CD4-positive, CD25-positive, alpha-beta regulatory T cell (primary cell): ENCODE measurements around the gene UGT8. TPM values are rescaled to one million over a fixed set of nuclear protein-coding genes. Genes with fewer than 3 reads are reported as not detected.
"Not testable (repeated sequence)": the region's sequence is repeated elsewhere in the genome, so short reads cannot be mapped to it uniquely, and the experiment has no call there.

Source experiments
- ATAC-seq, 2 donors: fragments of 150-1000 bp; cut with Tn5 transposase; one replicate each; pipeline ENCODE4 v1.10.0; 2021; ENCODE audit warnings: low read depth in 2 of 2, moderate number of reproducible peaks in 2 of 2, moderate library complexity in 1 of 2
- DNase-seq, 3 donors: peaks; one replicate each; pipeline versions ENCODE4 v3.0.0 to v3.0.0-alpha.2; 2012 to 2022; ENCODE audit warnings: mixed read lengths in 1 of 3
- H3K27ac ChIP-seq: one replicate; pipeline ENCODE4 v1.7.0; 2013; ENCODE audit warnings: mild to moderate bottlenecking, low read length; ENCODE audit not compliant: insufficient read depth, poor library complexity, severe bottlenecking
- H3K27me3 ChIP-seq: one replicate; pipeline ENCODE4 v1.7.0; 2013; ENCODE audit warnings: low read length; ENCODE audit not compliant: control insufficient read depth, insufficient read depth
- H3K36me3 ChIP-seq: one replicate; pipeline ENCODE4 v1.7.0; 2013; ENCODE audit warnings: mild to moderate bottlenecking, low read length, moderate library complexity; ENCODE audit not compliant: control insufficient read depth, insufficient read depth
- H3K4me1 ChIP-seq: 2 replicates; pipeline ENCODE4 v1.7.0; 2013; ENCODE audit warnings: mild to moderate bottlenecking, low read length; ENCODE audit not compliant: insufficient read depth, control insufficient read depth, poor library complexity, severe bottlenecking
- H3K4me3 ChIP-seq: one replicate; pipeline ENCODE4 v1.7.0; 2013; ENCODE audit warnings: low read depth, mild to moderate bottlenecking, low read length, moderate library complexity
- H3K9me3 ChIP-seq, 2 experiments: 1 replicate in 1 of 2; 2 replicates in 1 of 2; pipeline ENCODE4 v1.7.0; 2013; ENCODE audit warnings: low read length in 2 of 2, mild to moderate bottlenecking in 1 of 2, moderate library complexity in 1 of 2; ENCODE audit not compliant: control insufficient read depth in 2 of 2
- H3K27ac Mint-ChIP-seq, 3 donors: one replicate each; pipeline ENCODE4 v1.8.0; 2020 to 2022; ENCODE audit warnings: mild to moderate bottlenecking in 3 of 3, mixed read lengths in 3 of 3, moderate library complexity in 2 of 3
- H3K27me3 Mint-ChIP-seq: one replicate; pipeline ENCODE4 v1.8.0; 2022; ENCODE audit warnings: mild to moderate bottlenecking, mixed read lengths
- H3K36me3 Mint-ChIP-seq: one replicate; pipeline ENCODE4 v1.8.0; 2020; ENCODE audit warnings: mixed read lengths
- H3K4me1 Mint-ChIP-seq, 4 donors: one replicate each; pipeline ENCODE4 v1.8.0; 2020 to 2022; ENCODE audit warnings: mixed read lengths in 4 of 4, mild to moderate bottlenecking in 1 of 4
- H3K4me3 Mint-ChIP-seq, 4 donors: one replicate each; pipeline ENCODE4 v1.8.0; 2020 to 2022; ENCODE audit warnings: mild to moderate bottlenecking in 4 of 4, mixed read lengths in 4 of 4, moderate library complexity in 3 of 4
- H3K9me3 Mint-ChIP-seq, 7 donors: one replicate each; pipeline ENCODE4 v1.8.0; 2020 to 2022; ENCODE audit warnings: mixed read lengths in 7 of 7, mild to moderate bottlenecking in 3 of 7, moderate library complexity in 2 of 7
- polyA plus RNA-seq, 4 donors: library from polyadenylated mRNA; unstranded; fragments of 300-500 nt; fragmentation: Illumina TruSeq; gene quantifications; one replicate each; pipeline ENCODE4 v1.2.3, GENCODE V29; 2021
- total RNA-seq: library from RNA; stranded (reverse); gene quantifications from one replicate; pipeline ENCODE4 v1.2.3, GENCODE V29; 2022

The UGT8 gene
- total and polyA plus RNA-seq, 5 donors from 2014 or later: not detected

DNA sequence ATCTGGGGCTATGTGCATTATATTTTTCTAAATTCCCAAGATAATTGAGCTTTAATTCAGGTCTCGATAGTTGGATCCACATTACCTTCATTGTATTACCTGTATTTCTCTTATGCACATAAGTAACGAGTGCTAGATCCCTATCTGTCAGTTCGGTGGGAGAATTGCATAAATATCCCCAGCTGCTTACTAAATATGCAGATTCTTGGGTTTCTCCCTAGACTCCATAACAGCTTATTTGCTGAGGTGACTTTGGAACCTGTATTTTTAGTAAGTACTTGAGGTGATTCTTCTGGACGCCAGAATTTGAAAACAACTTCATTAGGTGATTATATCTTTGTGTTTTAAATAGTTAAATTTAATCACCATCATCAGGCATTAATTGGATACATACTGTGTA, 15.0 kb downstream of the UGT8 start:
- no peaks in the 10 kb centered on the region for H3K36me3 Mint-ChIP-seq
- H3K4me1 Mint-ChIP-seq: no peaks in the 10 kb centered on the region
- Histone ChIP-seq H3K4me3 (no peak overlapping the region), H3K27ac (no peak overlapping the region), H3K36me3 (no peaks in the 10 kb centered on the region), H3K27me3 (no peaks in the 10 kb centered on the region), H3K4me1 (no peaks in the 10 kb centered on the region), H3K9me3 (no peaks in the 10 kb centered on the region)
- ATAC-seq (no peak), DNase-seq (no peak)
- H3K4me3 Mint-ChIP-seq: no peak overlapping the region
- H3K27ac Mint-ChIP-seq: no peak overlapping the region
- no peaks in the 10 kb centered on the region for H3K9me3 Mint-ChIP-seq
- no peaks in the 10 kb centered on the region for H3K27me3 Mint-ChIP-seq

DNA sequence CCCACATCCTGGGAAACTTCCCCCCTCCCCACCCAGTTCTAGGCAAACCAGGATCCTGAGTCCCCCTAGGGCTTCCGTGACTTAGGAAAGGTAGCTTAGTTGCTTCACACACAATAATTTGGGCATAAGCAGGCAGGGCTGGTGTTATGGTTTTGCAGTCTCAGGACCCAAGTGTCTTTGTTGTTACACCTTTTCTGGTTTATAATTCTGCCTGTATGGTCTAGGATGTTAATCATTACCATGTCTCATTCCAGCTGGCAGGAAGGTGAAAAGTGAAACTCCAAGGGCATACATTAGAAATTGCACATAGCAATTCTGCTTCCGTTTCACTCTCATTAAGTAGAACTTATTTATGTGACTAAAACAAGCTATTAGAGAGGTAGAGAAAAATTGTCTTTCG, 16.8 kb downstream of the UGT8 start:
- DNase-seq (no peak), ATAC-seq (no peak)
- no peak overlapping the region for H3K4me3 ChIP-seq
- H3K9me3 ChIP-seq: no peaks in the 10 kb centered on the region
- H3K36me3 ChIP-seq: no peaks in the 10 kb centered on the region
- no peaks in the 10 kb centered on the region for H3K4me1 Mint-ChIP-seq
- no peaks in the 10 kb centered on the region for H3K9me3 Mint-ChIP-seq
- H3K4me1 ChIP-seq: no peaks in the 10 kb centered on the region
- H3K27ac ChIP-seq: no peak overlapping the region
- no peaks in the 10 kb centered on the region for H3K27me3 ChIP-seq
- H3K4me3 Mint-ChIP-seq: no peak overlapping the region
- no peaks in the 10 kb centered on the region for H3K36me3 Mint-ChIP-seq
- H3K27ac Mint-ChIP-seq: no peak overlapping the region
- H3K27me3 Mint-ChIP-seq: no peaks in the 10 kb centered on the region

- not testable (repeated sequence) for H3K27ac Mint-ChIP-seq, H3K9me3 Mint-ChIP-seq, H3K36me3 Mint-ChIP-seq, H3K36me3 ChIP-seq, DNase-seq, H3K27me3 ChIP-seq, H3K4me3 Mint-ChIP-seq, H3K4me3 ChIP-seq, H3K4me1 ChIP-seq, ATAC-seq, H3K27me3 Mint-ChIP-seq, H3K9me3 ChIP-seq, H3K27ac ChIP-seq, H3K4me1 Mint-ChIP-seq
These were observed 17.4 kb downstream of the UGT8 start for GRCh38 chr4:114616036-114616435.

DNA sequence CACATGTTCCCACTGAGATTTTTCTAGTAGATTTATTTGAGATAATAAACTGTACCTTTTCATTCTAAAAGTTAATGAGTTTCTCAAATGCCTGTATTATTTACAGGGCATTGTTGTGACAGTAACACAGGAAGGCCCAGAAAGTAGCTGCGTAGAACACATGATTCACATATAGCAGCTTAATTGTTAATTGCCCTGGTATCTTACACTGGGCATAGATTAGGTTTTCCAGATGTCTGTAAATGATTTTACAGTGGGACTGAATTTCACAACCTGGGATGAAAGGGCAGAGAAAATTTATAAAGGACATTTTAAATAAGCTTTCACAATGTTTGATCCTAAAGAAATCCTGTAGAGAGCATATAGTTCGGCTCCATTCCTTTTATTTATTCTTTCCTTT, 27.6 kb downstream of the UGT8 start:
- no peak overlapping the region for H3K27ac Mint-ChIP-seq
- Histone ChIP-seq H3K4me1 (no peaks in the 10 kb centered on the region), H3K9me3 (no peaks in the 10 kb centered on the region), H3K27ac (no peak overlapping the region), H3K4me3 (no peak overlapping the region), H3K36me3 (no peaks in the 10 kb centered on the region), H3K27me3 (no peaks in the 10 kb centered on the region)
- H3K27me3 Mint-ChIP-seq: no peaks in the 10 kb centered on the region
- DNase-seq (no peak), ATAC-seq (no peak)
- no peaks in the 10 kb centered on the region for H3K36me3 Mint-ChIP-seq
- H3K4me3 Mint-ChIP-seq: no peak overlapping the region
- peaks cover 0 to 1% (median 0%) of the 10 kb centered on the region in 7 donors for H3K9me3 Mint-ChIP-seq
- no peaks in the 10 kb centered on the region for H3K4me1 Mint-ChIP-seq

DNA sequence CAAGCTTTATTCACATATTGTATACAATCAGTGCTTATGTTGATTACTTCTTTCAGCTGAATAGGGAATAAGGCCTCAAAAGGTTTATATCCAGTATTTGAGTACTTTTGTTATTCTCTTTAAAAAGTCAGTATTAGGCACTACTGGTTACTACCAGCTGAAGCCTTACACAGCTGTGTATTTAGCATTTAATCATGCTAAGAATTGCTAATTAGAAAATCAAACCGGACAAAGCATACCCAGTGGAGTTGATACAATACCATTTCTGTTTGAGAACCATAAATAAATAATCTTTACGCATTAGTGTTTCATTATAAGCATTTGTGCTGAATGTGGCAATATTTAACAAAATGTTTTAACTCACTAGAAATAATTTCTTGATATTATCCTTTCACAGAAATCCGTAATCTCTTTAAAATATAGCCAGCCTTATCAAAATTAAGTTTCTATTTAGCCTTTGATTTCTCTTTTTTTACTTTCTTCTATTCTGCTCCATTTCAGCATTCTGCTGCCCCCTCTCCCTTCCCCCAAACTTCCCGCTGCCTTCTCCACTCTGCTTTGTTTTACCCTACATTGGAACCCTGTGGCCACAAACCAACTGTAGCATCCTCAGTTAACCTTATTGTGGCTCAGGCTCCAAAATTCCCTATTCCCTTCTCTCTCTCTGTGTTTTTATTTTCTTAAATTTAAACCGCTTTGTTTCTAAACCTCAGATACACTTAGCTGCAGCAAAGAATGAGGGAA, 37.8 kb downstream of the UGT8 start:
- Histone ChIP-seq H3K27ac (no peak overlapping the region), H3K4me3 (no peak overlapping the region), H3K27me3 (no peaks in the 10 kb centered on the region), H3K4me1 (no peaks in the 10 kb centered on the region), H3K9me3 (no peaks in the 10 kb centered on the region), H3K36me3 (no peaks in the 10 kb centered on the region)
- H3K27ac Mint-ChIP-seq: no peak overlapping the region
- no peaks in the 10 kb centered on the region for H3K4me1 Mint-ChIP-seq
- no peak overlapping the region for H3K4me3 Mint-ChIP-seq
- no peak for ATAC-seq
- no peaks in the 10 kb centered on the region for H3K36me3 Mint-ChIP-seq
- peaks cover 0 to 4% (median 0%) of the 10 kb centered on the region in 7 donors for H3K9me3 Mint-ChIP-seq
- DNase-seq: no peak
- no peaks in the 10 kb centered on the region for H3K27me3 Mint-ChIP-seq

GRCh38 chr4:114642173-114642780, 43.7 kb downstream of the UGT8 start:
- Mint-ChIP-seq H3K36me3 (no peaks in the 10 kb centered on the region), H3K9me3 (peaks cover 0 to 1% (median 0%) of the 10 kb centered on the region in 7 donors), H3K27ac (no peak overlapping the region), H3K27me3 (no peaks in the 10 kb centered on the region), H3K4me3 (no peak overlapping the region), H3K4me1 (no peaks in the 10 kb centered on the region)
- Histone ChIP-seq H3K36me3 (no peaks in the 10 kb centered on the region), H3K4me1 (no peaks in the 10 kb centered on the region), H3K4me3 (no peak overlapping the region), H3K27me3 (no peaks in the 10 kb centered on the region), H3K27ac (no peak overlapping the region), H3K9me3 (no peaks in the 10 kb centered on the region)
- ATAC-seq (no peak), DNase-seq (no peak)

GRCh38 chr4:114649908-114650307, 51.3 kb downstream of the UGT8 start:
- H3K27me3 Mint-ChIP-seq: no peaks in the 10 kb centered on the region

GRCh38 chr4:114653675-114654074, 55.1 kb downstream of the UGT8 start:
- H3K36me3 Mint-ChIP-seq: no peaks in the 10 kb centered on the region
- H3K4me1 Mint-ChIP-seq: no peaks in the 10 kb centered on the region
- no peak overlapping the region for H3K4me3 ChIP-seq
- DNase-seq (no peak), ATAC-seq (no peak)
- H3K27ac ChIP-seq: no peak overlapping the region
- no peak overlapping the region for H3K4me3 Mint-ChIP-seq
- no peaks in the 10 kb centered on the region for H3K27me3 Mint-ChIP-seq
- H3K27ac Mint-ChIP-seq: no peak overlapping the region
- peaks cover 0 to 1% (median 0%) of the 10 kb centered on the region in 7 donors for H3K9me3 Mint-ChIP-seq
- H3K36me3 ChIP-seq: no peaks in the 10 kb centered on the region
- no peaks in the 10 kb centered on the region for H3K4me1 ChIP-seq
- H3K9me3 ChIP-seq: no peaks in the 10 kb centered on the region
- H3K27me3 ChIP-seq: no peaks in the 10 kb centered on the region

More at GRCh38 chr4:114649908-114650307, 51.3 kb downstream of the UGT8 start:
- ATAC-seq (no peak), DNase-seq (no peak)
- Mint-ChIP-seq H3K9me3 (peaks cover 0 to 3% (median 0%) of the 10 kb centered on the region in 7 donors), H3K27ac (no peak overlapping the region), H3K4me3 (no peak overlapping the region), H3K36me3 (no peaks in the 10 kb centered on the region), H3K4me1 (no peaks in the 10 kb centered on the region)
- Histone ChIP-seq H3K27me3 (no peaks in the 10 kb centered on the region), H3K36me3 (no peaks in the 10 kb centered on the region), H3K27ac (no peak overlapping the region), H3K4me3 (no peak overlapping the region), H3K9me3 (no peaks in the 10 kb centered on the region), H3K4me1 (no peaks in the 10 kb centered on the region)
